GM18508 (cell line): ENCODE data around the gene IMMP2L.
"Not testable (repeated sequence)": the region's sequence is repeated elsewhere in the genome, so short reads cannot be mapped to it uniquely, and the experiment has no call there.

ENCODE experiments used
- ATAC-seq: cut with Tn5 transposase; IDR thresholded peaks from one replicate; pipeline ENCODE4 v1.9.1; 2021; ENCODE audit warnings: moderate number of reproducible peaks; ENCODE audit not compliant: insufficient read depth, unreplicated experiment

The IMMP2L gene

GRCh38 chr7:110750931-110751605 is 811.2 kb downstream of the IMMP2L start:
- no peak for ATAC-seq

DNA sequence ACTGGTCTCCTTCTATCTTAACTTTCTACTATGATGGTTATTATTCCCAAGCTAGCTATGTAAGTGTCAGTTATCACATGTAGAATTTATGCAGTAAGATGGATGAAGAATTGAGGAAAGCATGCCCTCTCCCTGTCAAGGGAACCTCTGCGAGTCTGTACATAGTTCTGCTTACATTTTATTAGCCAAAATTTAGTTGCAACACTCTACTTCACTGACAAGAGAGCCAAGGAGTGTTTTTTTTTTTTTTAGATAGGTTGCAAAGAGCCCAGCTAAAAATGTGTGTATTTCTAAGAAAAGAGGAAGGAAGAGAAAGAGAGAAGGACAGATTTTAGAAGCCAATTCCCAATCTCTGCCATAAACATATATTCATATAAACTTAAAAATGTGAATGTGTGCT is 829.1 kb downstream of the IMMP2L start:
- ATAC-seq = no peak

DNA sequence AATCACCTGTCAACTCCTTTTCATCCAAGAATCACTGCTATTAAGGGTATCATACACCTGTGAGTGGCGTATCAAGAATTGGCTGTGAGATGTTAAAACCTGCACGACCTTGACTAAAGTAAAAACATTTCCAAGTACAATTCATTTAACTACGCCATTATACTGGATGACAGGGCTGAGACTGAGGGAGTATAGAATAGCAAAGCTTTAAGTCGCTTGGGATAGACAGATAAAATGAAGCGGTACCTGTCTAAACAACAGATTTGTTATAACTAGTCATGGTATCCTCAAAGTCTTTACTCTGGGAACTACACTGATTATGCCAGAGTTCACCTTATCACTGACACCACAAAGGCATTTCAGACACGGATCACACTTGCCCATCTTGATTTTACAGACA is 837.5 kb downstream of the IMMP2L start:
- ATAC-seq = no peak

DNA sequence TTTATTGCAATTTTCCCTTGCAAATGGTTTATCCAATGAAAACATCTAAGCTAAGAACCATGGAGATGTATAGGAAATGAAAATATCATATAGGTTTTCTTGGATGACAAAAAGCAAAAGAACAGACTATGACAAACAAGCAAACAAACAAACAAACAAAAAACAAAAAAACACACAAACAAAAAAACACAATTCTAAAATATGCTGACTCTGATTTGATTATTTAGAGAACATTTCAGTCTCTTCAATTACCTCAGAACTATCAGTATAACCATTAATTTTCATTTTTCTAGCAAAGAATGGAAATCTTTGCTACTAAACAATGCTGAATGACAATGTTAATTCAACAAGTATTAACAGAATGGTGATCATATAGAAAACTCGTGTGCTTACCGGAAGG is 840.9 kb downstream of the IMMP2L start:
- no peak for ATAC-seq

- no peak for ATAC-seq
Measured at GRCh38 chr7:110720626-110721025, 841.7 kb downstream of the IMMP2L start.

DNA sequence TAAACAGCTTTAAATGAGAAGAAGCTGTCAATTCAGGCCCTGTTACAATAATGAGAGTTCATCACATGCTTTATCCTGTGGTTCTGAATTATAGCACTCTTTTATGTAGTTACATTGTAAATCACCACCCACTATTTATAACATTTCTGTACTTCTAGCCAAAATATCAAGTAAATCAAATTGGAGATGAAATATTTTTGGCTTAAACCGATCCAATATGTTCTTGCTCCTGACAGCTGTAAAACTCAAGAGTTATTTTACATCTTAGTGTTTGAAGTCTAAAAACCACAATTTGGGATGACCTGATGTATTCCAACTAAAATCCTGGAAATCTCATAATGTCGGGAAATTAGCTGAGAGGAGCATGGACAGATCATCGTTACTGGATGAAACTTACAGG is 842.6 kb downstream of the IMMP2L start:
- no peak for ATAC-seq

DNA sequence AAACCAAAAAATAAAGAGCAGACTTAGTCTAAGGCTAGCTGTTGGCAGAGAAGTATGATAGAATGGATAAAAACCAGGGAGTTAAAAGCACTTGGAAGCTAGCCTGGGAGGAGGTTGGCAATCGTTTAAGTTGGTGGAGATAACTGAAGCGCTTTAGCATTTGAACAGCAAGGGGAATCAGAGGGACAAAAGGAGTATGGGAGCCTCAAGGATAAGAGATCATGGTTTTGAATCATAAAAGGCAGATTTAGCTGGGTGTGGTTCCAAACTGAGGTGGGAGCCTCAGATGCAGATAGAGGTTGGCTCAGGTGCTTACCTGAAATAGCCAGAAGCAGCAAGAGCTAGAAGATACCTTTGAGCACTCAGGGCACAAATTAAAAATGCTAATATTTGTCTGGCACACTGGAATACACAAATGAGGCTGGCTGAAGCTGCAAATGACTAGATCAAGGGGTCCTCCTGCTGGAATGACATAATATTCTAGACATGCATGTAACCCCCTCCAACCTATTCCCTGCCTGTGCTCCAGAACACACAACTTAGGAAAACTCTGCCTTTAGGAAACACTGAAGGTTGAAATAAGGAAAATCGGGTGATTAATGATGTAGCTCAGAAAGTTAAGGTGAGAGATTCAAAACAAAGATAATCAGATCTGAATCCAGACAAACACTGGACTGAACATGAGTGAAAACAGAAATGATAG is 843.6 kb downstream of the IMMP2L start:
- no peak for ATAC-seq

DNA sequence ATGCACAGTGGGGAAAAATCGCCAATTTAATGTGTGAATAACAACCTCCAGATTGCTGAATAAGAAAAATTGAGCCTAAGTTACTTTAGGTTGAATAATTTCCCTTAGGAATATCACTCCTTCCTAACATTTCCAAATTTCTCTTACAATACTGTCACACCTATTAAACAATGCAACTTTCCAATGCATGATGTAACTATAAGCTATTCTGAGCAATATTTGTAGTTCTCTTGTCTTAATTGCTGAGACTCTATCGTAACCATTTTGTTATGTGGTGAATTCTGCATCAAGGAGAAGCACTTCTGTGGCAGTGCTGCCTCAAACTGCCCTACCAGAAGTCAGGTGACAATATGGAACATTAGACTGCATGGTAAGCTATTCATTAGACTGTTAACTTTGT is 858.1 kb downstream of the IMMP2L start:
- ATAC-seq = no peak

DNA sequence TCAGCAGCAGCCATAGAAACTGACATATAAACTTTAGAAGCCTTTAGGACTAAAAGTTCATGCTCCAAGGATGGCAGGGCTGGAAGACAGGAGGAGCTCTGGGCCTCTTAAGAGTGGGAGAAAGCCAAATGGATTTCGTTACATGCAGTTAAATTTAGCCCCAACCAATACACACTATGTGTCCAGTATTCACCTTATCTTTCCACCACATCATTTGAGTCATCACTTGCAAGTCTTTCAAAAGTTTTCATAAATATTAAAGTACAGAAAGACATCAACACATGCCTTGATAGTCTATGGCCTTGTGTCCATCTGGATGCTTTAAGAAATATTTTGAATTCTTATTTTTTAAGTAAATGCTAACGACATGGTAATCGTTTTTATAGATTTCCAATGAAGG is 863.7 kb downstream of the IMMP2L start:
- no peak for ATAC-seq

GRCh38 chr7:110693344-110693743 is 868.9 kb downstream of the IMMP2L start:
- no peak for ATAC-seq

DNA sequence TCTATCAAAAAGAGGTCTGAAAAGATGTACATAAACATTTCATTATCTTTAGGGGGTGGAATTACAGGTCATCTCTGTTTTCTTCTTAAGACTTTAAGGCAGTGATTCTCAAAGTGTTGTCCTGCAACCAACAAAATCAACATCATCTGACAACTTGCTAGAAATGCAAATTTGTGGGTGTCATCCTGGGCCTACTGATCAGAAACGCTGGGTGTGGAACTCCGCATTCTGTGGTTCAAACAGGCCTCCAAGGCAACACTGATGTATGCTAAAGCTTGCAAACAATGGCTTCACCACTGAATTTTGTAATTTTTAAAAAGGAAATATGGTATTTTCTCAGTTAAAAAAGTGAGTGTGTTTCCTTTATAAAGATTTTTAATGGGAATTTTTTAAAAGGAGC is 873.4 kb downstream of the IMMP2L start:
- no peak for ATAC-seq

GRCh38 chr7:110685899-110686298 is 876.4 kb downstream of the IMMP2L start:
- ATAC-seq = no peak

DNA sequence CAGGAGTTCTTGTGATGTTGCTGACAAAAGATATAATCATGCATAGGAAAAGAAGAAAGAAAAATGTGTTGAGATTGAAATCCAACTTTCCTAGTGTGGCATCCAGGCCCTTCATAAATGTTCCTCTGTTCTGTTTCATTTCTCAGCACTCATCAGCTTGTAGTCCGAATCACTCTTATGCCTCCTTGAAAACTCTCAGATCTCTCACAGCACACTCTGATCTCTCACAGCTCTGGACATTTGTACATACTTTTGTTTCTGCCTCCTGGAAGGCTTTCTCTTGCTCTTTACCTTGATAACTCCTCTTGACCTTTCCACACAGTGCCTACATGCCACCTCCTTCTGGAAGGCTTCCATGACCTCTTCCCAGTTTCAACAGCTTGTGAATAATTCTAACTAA is 880.4 kb downstream of the IMMP2L start:
- no peak for ATAC-seq

DNA sequence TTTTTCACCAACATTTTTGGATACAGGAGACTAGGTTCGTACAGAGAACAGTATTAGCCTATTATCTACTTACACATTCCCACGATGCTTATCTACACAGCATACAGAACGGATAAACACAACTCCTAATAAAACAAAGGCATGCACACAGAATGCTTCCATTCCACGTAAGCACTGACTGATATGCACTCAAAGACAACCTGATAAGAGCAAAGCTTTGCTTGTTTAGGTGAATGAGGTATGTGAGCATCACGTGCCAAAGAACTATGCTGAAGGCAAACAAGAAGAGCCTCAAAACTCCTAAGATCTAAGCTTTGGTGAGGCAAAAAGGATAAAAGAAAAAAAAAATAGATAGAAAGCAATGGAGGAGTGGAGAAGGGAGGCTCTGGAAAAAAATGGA is 884.9 kb downstream of the IMMP2L start:
- ATAC-seq = no peak

GRCh38 chr7:110676785-110677184 is 885.5 kb downstream of the IMMP2L start:
- ATAC-seq = no peak

- ATAC-seq = peak; percentile 90
Measured at GRCh38 chr7:110675383-110676103, 886.7 kb downstream of the IMMP2L start.

DNA sequence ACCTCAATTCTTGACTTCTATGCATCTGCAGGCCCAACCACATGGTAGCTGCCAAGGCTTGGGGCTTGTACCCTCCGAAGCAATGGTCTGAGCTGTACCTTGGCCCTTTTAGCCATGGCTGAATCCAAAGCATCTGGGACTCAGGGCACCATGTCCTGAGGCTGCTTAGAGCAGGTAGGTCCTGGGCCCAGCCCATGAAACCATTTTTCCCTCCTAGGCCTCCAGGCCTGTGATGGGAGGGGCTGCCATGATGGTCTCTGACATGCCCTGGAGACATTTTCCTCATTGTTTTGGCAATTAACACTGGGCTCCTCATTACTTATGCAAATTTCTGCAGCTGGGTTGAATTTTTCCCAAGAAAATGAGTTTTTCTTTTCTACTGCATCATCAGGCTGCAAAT is 889.1 kb downstream of the IMMP2L start:
- ATAC-seq = no peak

- no peak for ATAC-seq
Measured at GRCh38 chr7:110669410-110669809, 892.9 kb downstream of the IMMP2L start.

DNA sequence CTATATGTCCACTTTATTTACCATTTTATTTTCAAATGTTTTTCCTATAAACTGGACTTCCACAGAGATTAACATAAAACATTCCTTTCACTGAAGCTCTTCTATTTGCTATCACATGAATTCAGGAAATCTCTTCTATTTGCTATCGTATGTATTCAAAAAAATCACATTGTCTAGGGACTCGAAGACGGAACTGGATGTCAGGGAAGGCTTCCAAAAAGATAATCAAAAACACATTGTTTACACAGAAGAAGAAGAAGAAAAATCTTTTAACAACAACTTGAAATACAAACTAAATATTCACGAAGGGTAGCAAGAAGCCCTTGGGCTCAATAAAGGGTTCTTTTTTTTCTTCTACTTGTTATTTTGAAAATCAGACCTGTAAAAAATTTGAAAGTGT is 897.5 kb downstream of the IMMP2L start:
- no peak for ATAC-seq

- ATAC-seq = not testable (repeated sequence)
Measured at GRCh38 chr7:110660637-110661036, 901.7 kb downstream of the IMMP2L start.

DNA sequence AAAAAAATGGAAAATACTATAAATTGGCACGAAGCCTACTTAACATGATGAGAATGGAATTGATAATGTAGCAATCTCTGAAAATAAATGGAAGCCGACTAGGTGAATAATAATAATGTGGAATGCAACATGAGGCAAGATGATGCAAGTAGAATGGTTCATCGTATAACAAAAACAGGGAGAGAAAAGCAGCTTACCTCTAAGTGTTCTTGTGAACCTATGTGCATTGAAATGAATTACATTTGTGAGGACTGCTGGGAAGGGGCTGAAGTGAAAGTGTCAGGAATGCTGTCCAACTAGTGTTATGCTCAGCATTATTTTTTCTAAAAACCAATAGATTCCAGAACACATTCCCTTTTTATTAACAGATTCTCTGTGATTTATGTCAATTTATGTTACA is 912.0 kb downstream of the IMMP2L start:
- no peak for ATAC-seq

DNA sequence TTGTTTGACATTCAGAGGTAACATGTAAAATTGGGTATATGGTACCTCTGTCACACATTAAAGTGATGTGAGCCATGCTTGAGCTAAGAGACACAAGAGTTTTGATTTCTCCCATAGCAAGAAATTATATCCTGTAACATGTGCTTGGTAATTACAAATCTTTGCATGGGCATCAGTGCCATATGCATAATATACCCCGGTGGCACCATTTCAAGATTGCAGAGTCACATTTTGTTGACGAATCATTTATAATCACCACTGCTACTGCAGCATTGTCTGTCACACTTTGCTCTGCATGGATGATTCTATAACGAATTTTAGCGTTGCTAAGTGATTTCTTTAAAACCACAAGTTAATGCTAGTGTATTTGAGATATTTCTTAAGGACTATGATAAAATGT is 915.0 kb downstream of the IMMP2L start:
- no peak for ATAC-seq
